SK-N-MC (cell line): ENCODE results near the gene PRKACB.

Experiments
- EZH2 ChIP-seq: fragments of 200-600 bp; sonication (generic); IDR thresholded peaks from one replicate; pipeline ENCODE4 v1.6.1; 2017; ENCODE audit warnings: antibody characterized with exemption
- FOXP2 ChIP-seq: optimal IDR thresholded peaks from 2 replicates; pipeline ENCODE3; 2011; ENCODE audit warnings: mild to moderate bottlenecking, moderate library complexity; ENCODE audit not compliant: insufficient read depth; ENCODE audit errors: extremely low read length, control extremely low read depth
- POLR2AphosphoS5 ChIP-seq: IDR thresholded peaks from 2 replicates; pipeline ENCODE4 v1.6.1; 2012; ENCODE audit warnings: mild to moderate bottlenecking, low read depth, low read length, borderline replicate concordance

GRCh38 chr1:84246213-84246612, 102.1 kb downstream of the PRKACB start:
- TF ChIP-seq POLR2AphosphoS5 (no peak), EZH2 (no peak), FOXP2 (no peak)
